Loucy (cell line): ENCODE results near the gene ACTL7B.

Experiments
- CTCF ChIP-seq: fragments of 200-600 bp; sonication (generic); conservative IDR thresholded peaks from 2 replicates; pipeline ENCODE4 v1.5.1; 2014; ENCODE audit warnings: mild to moderate bottlenecking, antibody characterized with exemption, low read length
- EZH2phosphoT487 ChIP-seq: fragments of 200-600 bp; IDR thresholded peaks from 2 replicates; pipeline ENCODE4 v1.6.1; 2018; ENCODE audit warnings: antibody characterized with exemption, mild to moderate bottlenecking, moderate library complexity, borderline replicate concordance

GRCh38 chr9:108836781-108837180 is 19.0 kb downstream of the ACTL7B start:
- TF ChIP-seq CTCF = no peak
- TF ChIP-seq EZH2phosphoT487 = no peak
